NCI-H2196 (cell line): ENCODE results near the gene EYS.
"Not testable (repeated sequence)": the region's sequence is repeated elsewhere in the genome, so short reads cannot be mapped to it uniquely, and the experiment has no call there.

ENCODE experiments used
- DNase-seq: peaks from one replicate; lab custom pipeline; 2025; ENCODE audit not compliant: unreplicated experiment; lab: John Stamatoyannopoulos, UW

EYS gene

DNA sequence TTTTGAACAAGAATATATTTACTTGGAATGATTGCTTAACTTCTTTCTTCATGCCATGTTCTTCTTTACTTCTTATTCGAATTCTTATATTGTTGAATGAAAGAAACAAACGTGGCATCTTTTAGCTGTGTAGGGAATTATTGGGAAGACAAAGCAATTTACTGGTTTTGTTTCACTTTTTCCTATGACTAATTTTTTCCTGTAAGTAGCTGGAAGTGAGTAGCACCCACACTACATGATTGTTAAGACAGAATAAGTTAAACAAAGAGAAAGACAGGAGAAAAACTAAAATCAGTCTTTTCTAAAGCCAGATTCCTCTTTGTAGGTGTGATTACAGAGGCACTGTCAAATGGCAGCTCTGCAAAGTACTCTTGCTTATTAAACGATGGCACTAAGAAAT, 593.4 kb downstream of the EYS start:
- DNase-seq, result no peak

GRCh38 chr6:65112435-65112834, 594.6 kb downstream of the EYS start:
- DNase-seq, result no peak

- no peak for DNase-seq
Observed at GRCh38 chr6:65110031-65110430, 597.0 kb downstream of the EYS start.

- no peak for DNase-seq
Observed at GRCh38 chr6:65098349-65098748, 608.7 kb downstream of the EYS start.

GRCh38 chr6:65091561-65091960, 615.5 kb downstream of the EYS start:
- no peak for DNase-seq

- no peak for DNase-seq
Observed at GRCh38 chr6:65088575-65088974, 618.5 kb downstream of the EYS start.

DNA sequence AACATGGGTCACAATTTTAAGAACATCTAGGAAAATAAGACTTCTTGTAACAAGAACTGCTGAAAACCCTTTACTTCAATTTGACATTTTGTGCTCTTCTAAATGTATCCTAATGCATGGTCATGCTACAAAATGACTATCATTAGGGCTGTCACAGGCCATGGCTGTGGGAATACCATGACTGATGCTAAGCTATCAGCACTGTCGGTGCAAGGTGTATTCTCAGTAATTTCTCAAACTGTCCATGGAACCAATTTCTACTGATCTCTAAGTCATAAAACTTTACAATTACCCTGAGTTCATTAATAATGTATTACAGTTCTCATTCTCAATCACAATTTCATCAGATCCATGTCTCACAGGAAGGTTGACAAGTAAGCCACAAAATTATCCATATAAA, 625.3 kb downstream of the EYS start:
- no peak for DNase-seq

DNA sequence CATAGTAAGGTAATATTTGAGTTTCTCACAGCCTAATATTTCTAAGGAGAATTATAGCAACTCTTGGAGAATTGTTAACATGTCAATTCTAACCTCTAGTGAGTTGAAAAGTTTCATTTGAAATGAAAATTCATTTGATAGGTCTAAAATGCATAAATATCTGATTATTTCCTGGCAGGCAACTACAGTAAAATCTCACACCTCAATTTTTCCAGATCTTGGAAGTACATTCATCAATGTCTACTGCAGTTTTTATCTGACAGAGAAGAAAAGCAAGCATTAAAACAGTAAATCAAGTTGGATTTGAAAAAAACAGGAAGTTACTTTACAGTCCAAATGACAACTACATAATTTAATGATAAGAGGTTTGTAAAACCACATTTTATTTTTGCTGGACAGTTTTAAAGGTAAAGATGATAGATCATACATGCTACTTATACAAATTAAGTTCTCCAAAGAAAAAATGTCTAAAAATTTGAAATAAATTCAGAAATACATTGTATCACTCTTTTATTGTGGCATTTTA, 631.3 kb downstream of the EYS start:
- no peak for DNase-seq

DNA sequence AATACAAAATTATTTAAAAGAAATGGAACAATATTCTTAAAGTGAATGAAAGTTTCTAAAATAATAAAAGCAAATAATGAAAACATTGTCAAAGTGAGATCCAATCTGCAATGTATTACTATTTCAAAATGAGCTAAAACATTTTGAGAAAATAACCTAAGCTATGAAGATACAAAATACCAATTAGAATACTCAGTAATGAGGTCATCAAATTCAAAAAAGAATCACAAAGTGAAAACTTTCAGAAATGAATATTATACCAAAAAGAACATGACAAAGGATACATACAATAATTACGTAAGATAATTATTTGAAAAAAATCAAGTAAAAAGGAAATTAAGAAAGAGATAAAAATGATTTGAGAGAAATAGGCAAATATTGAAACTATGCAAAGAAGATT, 634.5 kb downstream of the EYS start:
- DNase-seq, result no peak

- no peak for DNase-seq
Observed at GRCh38 chr6:65071480-65071879, 635.5 kb downstream of the EYS start.

DNA sequence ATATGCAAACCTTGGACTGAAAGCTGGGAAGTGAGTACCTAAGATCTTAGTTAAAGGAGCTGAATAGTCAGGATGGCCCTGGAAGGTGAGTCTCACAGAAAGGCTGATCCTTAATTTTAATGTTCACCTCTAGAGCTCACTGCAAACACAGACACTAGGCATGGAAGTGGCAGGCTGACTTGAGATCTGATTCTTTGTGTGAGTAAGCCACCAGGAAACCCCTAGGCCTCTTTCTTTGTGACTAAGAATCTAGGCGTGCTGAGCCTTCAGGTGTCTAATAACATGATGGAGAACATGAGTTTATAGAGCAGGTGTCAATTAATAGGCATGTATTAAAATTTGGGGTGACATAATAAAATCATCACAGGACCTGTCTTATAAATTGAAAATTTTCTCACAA, 642.2 kb downstream of the EYS start:
- no peak for DNase-seq

DNA sequence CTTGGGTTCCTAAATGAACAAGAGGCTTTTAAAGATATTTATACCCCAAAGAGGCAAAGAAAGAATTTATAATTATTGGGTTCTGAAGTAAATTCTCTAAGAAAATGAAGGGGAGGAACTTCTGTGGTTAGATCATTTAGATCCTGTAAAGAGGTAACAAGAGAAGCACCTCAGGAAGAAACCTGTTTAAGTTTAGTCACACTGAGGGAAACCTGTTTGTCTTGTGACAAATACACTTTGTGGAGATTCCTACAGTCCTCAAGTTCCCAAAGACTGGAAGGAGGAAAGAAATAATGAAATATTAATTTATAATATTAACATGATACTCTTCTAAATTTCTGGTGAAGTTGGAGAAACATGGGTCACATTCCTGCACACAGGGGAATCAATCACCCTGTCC, 647.5 kb downstream of the EYS start:
- no peak for DNase-seq

- DNase-seq, result no peak
Observed at GRCh38 chr6:65055545-65055944, 651.5 kb downstream of the EYS start.

DNA sequence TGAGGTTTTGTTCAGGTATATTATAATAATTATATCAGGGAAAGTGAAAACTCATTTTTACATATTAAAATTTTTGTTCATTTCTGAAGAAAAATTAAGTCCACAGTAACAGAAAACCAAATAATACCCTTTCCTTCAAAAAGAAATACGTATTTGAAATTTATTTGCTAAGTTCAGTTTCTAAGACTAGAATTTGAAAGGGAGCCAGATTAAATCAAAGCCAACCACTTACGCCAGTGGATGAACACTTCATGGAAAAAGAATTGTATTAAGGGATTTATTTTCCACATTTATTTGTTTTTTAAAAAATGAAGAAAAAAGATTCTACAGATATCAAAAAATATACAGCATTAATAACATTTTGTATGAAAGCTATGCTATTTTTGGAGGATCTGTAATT, 654.4 kb downstream of the EYS start:
- no peak for DNase-seq

- no peak for DNase-seq
Observed at GRCh38 chr6:65045801-65046200, 661.2 kb downstream of the EYS start.

DNA sequence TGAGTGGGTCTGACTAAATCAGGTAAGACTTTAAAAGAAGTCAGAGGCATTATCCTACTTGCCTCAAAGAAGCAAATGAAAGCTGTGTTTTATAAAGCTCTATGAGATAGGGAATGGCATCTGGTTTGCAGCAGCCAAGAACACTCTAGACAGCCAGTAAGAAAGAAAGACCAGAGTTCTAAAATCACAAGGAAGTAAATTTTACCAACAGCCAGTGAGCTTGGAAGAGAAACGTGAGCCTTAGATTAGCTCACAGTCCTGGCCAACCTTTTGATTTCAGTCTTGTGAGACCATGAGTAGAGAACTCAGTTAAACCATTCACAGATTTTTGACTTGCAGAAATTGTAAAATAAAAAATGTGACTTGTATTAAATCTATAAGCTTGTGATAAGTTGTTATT, 693.0 kb downstream of the EYS start:
- DNase-seq, result no peak

- no peak for DNase-seq
Observed at GRCh38 chr6:65006788-65007187, 700.2 kb downstream of the EYS start.

GRCh38 chr6:65004283-65004682, 702.7 kb downstream of the EYS start:
- no peak for DNase-seq

DNA sequence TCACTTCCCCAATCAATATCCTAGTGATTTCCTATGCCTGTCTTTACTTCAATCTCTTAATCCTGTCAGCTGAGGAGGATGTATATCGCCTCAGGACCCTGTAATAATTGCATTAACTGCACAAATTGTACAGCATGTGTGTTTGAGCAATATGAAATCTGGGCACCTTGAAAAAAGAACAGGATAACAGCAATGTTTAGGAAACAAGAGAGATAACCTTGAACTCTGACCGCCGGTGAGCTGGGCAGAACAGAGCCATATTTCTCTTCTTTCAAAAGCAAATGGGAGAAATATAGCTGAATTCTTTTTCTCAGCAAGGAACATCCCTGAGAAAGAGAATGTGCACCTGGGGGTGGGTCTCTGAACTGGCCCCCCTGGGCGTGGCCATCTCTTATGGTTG, 704.1 kb downstream of the EYS start:
- not testable (repeated sequence) for DNase-seq

GRCh38 chr6:65000815-65001214, 706.2 kb downstream of the EYS start:
- no peak for DNase-seq

DNA sequence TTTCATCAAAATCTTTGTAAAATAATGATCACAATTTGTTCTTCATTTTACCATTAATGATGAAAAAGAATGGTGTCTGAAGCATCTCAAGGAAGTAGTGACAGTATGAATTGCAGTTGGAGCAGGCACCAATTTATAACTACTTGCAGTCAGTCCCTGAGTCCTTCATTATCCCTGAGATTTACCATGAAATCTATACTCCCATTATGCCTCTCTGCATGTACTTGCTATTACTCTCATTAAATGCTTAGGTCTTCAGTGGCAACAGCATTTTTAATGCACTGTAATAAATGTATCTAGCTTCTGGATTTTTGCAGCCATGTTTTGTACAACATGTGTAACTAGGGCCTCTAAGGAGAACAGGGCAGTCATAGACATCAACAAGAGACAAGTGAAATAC, 708.8 kb downstream of the EYS start:
- no peak for DNase-seq

DNA sequence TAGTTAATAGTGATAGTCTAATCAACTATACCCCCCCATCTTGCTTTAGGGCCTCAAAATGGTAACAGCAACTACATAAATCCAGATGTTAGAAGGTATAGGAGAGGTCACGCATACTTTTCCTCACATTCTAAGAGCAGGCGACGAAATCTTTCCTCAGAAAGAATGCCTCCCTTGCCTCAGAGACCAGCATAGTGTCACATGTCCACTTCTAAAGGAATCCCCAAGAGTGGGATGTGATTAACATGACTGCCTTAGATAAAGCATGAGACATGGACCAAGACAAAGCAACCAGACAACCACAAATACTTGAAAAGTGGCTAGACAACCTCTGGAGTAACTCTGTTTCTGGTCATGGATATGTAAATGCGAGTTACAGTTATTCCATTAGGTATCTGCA, 710.7 kb downstream of the EYS start:
- DNase-seq, result no peak

DNA sequence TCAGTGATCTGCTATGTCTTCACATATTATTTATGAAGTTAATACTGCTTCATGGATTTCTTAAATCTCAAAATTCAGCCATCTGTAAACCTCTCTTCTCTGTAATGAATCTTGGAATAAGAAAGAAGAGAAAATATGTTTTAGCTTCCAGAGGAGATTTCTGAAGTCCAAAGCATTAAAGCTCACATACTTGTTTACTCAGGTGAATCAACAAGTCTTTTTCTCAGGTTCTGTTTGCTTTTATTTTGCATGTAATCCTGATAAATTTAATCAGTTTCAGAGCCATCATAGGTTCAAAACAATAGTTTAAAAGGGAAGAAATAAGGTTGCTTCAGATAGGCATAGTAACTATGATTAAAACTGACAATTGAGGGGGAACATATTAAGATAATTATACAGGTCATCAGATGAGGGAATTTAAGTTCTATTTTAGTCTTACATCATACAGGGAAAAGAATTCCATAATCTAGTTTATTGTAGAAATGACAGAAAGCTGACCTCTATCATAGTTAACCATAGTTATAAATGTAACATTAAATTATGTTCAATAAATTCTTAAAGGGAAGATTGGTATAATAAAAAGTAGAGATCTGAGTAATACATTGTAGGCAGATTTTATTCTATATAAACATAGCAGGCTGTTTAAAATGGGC, 716.2 kb downstream of the EYS start:
- no peak for DNase-seq
